Chondrocyte (in vitro differentiated cells): ENCODE results near the gene ASCC3. TPM values are rescaled to one million over a fixed set of nuclear protein-coding genes. Genes with fewer than 3 reads are reported as not detected.

Source experiments
- DNase-seq: peaks from one replicate; pipeline ENCODE4 v3.0.0; 2021; ENCODE audit warnings: mixed read lengths, low spot score
- H3K27ac Mint-ChIP-seq: one replicate; pipeline ENCODE4 v1.8.0; 2021; ENCODE audit warnings: mild to moderate bottlenecking, moderate library complexity, mixed read lengths; ENCODE audit not compliant: unreplicated experiment
- H3K27me3 Mint-ChIP-seq: 2 replicates; pipeline ENCODE4 v1.8.0; 2021; ENCODE audit warnings: low read depth, mixed read lengths
- H3K36me3 Mint-ChIP-seq: 2 replicates; pipeline ENCODE4 v1.8.0; 2021; ENCODE audit warnings: low read depth, mixed read lengths
- H3K4me1 Mint-ChIP-seq: 2 replicates; pipeline ENCODE4 v1.8.0; 2021; ENCODE audit warnings: low read depth, mild to moderate bottlenecking, mixed read lengths
- H3K4me3 Mint-ChIP-seq: one replicate; pipeline ENCODE4 v1.8.0; 2021; ENCODE audit warnings: mild to moderate bottlenecking, moderate library complexity, mixed read lengths; ENCODE audit not compliant: unreplicated experiment
- H3K9me3 Mint-ChIP-seq: 2 replicates; pipeline ENCODE4 v1.8.0; 2021; ENCODE audit warnings: low read depth, mixed read lengths
- CTCF ChIP-seq: fragments of 200-600 bp; sonication (generic); IDR thresholded peaks from 2 replicates; pipeline ENCODE4 v1.5.0; 2021; ENCODE audit warnings: antibody characterized with exemption, mild to moderate bottlenecking, moderate library complexity
- total RNA-seq: library from RNA; stranded (reverse); gene quantifications from 3 replicates; pipeline ENCODE4 v1.2.1, GENCODE V29; 2021

Gene ASCC3
- total RNA-seq, 1 donor from 2014 or later: 54.3 TPM

DNA sequence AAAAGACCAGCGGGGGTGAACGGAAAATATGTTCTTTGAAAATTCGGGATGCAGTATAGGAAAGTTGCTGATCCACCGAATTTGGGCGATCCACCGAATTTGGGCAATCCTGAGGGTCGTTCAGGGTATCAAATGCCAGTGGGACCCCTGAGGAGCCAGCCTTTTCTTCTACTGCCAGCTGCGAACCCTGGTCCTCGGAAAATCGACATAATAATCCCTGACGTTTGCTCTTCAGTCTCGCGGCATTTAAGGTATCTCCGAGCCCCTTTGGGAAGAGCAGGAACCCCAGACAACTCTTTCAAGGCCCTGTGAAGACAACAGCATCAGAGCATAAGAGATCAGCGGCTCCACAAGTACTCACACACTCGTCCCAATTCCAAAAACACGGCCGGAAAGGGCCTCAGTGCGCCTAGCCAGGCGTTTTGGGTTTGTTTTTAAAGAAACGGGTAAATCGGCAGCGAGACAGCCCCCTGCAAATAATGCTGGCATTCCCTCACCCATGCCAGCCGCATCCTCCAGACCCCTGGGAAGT lies 417.4 kb downstream of the ASCC3 start:
- peak overlapping the region; percentile 85 for H3K27ac Mint-ChIP-seq
- peaks cover 81% of the 10 kb centered on the region for H3K27me3 Mint-ChIP-seq
- peak overlapping the region; percentile 73 for H3K4me3 Mint-ChIP-seq
- H3K36me3 Mint-ChIP-seq: peaks cover 13% of the 10 kb centered on the region
- H3K9me3 Mint-ChIP-seq: no peaks in the 10 kb centered on the region
- no peak for DNase-seq
- H3K4me1 Mint-ChIP-seq: peaks cover 32% of the 10 kb centered on the region
- no peak for TF ChIP-seq CTCF

DNA sequence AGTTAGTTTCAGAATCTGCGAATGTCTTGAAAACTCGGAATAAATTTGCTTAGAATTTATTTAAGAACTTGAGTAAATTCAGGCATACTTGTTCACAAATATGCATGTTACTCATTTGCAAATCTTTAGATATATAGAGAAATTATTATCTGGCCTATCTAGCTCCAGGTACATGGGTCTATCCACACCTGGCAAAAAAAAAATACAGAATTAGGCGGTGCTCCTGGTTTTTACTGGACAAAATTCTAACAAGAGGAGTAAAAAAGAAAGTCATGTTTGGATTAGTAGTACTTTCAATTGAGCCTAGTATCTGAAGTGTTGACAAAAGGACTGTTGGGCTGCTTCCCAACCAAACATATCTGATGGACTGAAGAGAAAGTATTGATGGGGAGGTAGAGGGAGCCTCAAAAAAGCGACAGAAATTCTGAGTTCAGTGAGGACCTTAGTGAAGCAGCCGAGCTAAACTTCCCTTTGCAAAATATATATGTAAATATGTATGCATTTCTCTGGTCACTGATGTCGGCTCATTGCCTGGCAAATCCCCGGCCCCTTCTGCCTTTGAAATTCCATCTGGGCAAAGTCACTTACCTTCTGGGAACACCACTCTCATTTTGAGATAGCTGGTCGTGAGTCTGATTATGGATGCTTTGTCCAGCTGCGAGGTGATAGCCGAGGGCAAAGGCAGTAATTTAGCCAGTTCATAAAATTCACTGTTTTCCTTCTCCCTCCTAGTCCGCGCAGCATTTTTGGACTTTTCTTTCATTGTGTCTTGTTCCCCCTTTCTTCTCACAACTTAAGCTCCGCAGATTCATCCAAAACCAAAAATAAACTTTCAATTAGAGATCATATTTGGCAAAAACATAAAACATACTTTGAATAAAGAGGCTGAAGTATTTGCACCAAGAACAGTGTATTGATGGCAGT lies 418.2 kb downstream of the ASCC3 start:
- no peak for DNase-seq
- peaks cover 81% of the 10 kb centered on the region for H3K27me3 Mint-ChIP-seq
- H3K9me3 Mint-ChIP-seq: no peaks in the 10 kb centered on the region
- H3K27ac Mint-ChIP-seq: peak overlapping the region; percentile 85
- H3K4me3 Mint-ChIP-seq: peak overlapping the region; percentile 73
- no peak for TF ChIP-seq CTCF
- peaks cover 33% of the 10 kb centered on the region for H3K4me1 Mint-ChIP-seq
- H3K36me3 Mint-ChIP-seq: peaks cover 13% of the 10 kb centered on the region

GRCh38 chr6:100461917-100462705 lies 419.0 kb downstream of the ASCC3 start:
- peaks cover 35% of the 10 kb centered on the region for H3K4me1 Mint-ChIP-seq
- H3K27me3 Mint-ChIP-seq: peaks cover 79% of the 10 kb centered on the region
- DNase-seq: no peak
- H3K36me3 Mint-ChIP-seq: peaks cover 17% of the 10 kb centered on the region
- no peaks in the 10 kb centered on the region for H3K9me3 Mint-ChIP-seq
- peak overlapping the region; percentile 91 for H3K27ac Mint-ChIP-seq
- peak overlapping the region; percentile 73 for H3K4me3 Mint-ChIP-seq
- TF ChIP-seq CTCF: no peak

DNA sequence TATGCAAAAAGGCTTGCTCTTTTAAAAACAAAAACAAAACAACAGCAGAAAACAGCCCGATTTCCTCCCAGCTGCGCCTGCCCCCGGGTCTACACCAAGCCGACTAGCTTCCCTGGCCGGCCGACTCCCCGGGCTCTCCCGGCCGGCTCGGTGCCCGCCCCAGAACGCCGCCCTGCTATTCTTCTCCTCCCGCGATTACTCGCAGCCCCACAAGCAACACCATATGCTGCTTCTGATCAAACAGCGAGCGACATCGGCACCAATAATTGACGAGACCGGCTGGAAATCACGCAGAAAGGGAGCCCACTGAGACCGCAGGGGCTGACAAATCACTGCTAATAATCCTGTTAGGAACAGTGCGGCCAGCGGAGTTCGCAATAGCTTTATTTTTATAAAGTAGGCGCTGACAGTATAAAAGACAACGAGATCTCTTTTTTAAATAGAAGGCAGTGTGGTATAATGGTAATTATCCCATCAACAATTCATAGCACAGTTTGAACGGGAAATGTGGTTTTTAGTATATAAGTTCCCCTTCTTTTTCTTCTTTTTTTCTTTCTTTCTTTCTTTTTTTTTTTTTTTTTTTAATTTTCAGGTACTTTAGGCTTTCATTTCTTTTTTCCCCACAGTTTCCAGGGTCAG lies 419.7 kb downstream of the ASCC3 start:
- Mint-ChIP-seq H3K4me1 (peaks cover 29% of the 10 kb centered on the region), H3K27me3 (peaks cover 77% of the 10 kb centered on the region), H3K4me3 (peak overlapping the region; percentile 73), H3K36me3 (peaks cover 19% of the 10 kb centered on the region), H3K9me3 (no peaks in the 10 kb centered on the region), H3K27ac (peak overlapping the region; percentile 91)
- no peak for DNase-seq
- TF ChIP-seq CTCF: no peak
